ENCODE measurements around the gene NPNT.

The NPNT gene

DNA sequence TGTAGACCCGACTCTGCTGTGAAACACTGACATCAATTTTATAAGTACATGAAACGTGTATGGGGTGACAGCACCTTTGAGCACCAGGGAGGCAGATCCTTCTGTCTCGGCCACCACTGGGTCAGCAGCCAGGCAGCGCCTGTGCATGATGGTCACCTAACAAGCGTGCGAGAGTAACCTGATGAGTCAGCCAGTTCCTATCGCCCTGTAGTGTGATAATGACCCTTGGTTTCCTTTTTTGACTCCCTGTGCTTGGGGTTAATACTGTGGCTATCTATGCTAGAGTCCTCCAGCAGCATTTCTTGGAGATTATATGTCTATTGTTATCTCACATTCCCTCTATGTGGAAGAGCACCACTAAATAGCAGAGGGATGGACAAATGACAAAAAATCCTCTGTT, 101.6 kb downstream of the NPNT start:
- DNase-seq, result no peak
- intact Hi-C loops (cut with DNase I), result no loop called here

DNA sequence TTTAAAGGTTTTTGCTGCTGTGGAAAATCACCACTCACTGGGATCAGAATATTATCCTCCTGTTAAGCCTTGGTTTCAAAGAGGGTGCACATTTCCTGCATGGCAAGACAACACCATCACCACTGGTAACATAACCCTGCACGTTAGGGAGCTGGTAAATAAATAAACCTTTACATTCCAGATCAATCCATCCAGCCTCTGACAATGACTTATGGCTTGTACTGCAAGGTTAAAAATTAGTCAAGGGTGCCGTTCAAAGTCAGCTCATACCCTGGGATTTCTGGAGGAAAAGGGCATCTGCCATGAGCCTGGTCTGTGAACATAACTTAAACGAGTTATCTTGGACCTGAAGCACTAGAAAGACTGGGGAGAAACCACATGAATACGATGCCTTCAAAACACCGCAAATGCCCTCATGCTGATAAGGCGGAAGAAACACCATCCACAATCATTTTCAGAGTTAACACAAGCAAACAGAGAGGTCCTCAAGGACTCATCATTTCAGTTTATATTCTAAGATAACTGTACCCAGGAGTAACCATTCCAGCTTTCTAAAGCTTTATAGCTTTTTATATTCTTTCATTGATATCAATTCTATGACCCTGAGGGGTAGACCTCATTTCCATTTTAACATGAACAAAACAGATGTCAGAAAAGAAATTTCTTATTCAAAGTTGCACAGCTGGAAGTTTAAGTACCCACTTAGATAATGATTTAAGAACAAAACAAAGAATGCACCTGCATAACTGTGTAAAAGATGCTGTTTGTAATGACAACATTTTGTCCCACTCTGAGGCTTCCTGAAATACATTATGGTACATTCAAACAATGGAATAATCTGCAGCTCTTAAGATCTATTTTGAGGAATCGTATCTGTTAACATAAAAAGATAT, 103.1 kb downstream of the NPNT start:
- no peak for DNase-seq
- intact Hi-C loops (cut with DNase I), result no loop called here

DNA sequence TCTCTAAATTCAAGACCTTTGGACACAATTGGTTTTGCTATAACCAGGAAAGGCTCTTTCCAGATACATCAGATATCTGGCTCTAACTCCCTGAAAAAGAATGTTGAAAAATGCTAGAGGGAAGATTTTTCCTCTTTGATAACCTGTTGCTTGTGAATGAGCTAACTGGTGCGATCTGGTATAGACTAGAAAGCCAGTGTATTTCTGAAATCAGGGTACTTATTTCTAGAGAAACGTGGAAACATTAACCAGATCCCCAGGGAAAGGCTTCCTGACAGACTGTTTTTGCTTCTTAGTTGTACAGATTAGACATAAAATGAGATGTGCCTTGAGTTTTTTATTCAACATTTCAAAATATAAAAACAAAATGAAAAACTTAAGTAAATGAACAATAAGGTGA, 107.7 kb downstream of the NPNT start:
- DNase-seq, result no peak
- intact Hi-C loops (cut with DNase I), result no loop called here

DNA sequence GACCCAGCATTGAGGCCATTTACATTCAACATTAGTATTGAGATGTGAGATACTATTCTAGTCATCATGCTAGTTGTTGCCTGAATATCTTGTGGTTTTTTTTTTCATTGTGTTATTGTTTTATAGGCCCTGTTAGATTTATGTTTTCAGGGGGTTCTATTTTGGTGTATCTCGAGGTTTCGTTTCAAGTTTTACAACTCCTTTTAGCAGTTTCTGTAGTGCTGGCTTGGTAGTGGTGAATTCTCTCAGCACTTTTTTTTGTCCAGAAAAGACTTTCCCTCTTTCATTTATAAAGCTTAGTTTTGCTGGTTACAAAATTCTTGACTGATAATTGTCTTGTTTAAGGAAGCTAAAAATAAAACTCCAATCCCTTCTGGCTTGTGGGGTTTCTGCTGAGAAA, 115.5 kb downstream of the NPNT start:
- intact Hi-C loops (cut with DNase I), result no loop called here
- DNase-seq, result no peak

DNA sequence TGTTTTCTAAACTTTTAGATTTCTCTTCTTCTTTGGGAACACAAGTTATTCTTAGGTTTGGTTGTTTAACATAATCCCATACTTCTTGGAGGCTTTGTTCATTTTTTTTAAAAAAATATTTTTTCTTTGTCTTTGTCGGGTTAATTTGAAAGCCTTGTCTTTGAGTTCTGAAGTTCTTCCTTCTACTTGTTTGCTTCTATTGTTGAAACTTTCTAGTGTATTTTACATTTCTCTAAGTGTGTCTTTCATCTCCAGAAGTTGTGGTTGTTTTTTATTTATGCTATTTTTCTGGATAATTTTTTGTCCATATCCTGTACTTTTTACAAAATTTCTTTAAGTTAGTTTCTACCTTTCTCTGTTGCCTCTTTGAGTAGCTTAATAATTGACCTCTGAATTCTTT, 116.1 kb downstream of the NPNT start:
- intact Hi-C loops (cut with DNase I), result no loop called here
- DNase-seq, result no peak

DNA sequence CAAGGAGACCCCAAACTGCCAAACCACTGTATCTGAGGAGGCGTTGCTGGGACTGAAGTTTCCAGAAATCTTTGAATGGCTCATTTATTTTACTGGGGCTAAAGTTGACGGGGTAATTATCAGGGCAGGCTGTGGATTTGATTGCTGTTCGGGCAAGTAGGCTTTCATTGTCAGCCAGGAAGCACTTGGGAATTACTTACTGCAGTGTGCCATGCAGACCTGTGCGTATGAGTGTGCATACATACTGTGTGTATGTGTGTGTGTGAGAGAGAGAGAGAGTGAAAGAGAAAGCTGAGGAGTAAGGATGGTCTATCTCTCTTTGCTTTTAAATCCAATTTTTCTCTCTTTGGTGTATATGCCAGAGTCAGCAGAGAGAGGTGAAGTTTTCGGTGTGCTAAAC, 122.7 kb downstream of the NPNT start:
- intact Hi-C loops (cut with DNase I), result no loop called here
- DNase-seq, result no peak

DNA sequence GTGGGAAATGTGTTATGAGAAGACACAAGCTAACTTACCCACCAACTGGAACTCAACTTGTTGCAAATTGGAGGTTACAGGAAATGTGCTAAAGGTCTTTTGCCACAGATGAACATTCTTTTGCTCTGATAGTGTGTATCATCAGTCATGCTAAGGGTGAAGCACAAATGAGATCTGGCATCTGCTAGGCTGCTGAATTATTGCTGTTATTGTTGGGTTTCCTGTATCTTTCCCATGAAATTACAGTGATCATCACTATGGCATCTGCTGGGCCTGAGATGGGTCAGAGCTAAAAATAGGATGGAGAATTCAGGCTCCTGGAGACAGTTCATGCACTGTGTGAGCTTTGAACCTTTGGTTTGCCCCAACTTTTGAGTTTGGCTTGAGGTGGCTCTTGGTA, 124.5 kb downstream of the NPNT start:
- no peak for DNase-seq
- intact Hi-C loops (cut with DNase I), result no loop called here
